ENCODE results near the gene KRT23. TPM values are rescaled to one million over a fixed set of nuclear protein-coding genes. Genes with fewer than 3 reads are reported as not detected.

The KRT23 gene
- not detected in 2 replicates for polyA plus RNA-seq (2014; cell fraction: cytosol; rRNA removed)
- polyA plus RNA-seq (2014; cell fraction: nucleus; rRNA removed): not detected in 2 replicates

GRCh38 chr17:40937384-40937819 lies at the start of gene KRT23:
Gene KRT23, minus strand, starts transcription at chr17:40937646. Its CDS starts 1,043 bp downstream, at chr17:40936603.
- no peak for DNase-seq (ENCODE audit: low spot score)

- no peak for DNase-seq (ENCODE audit: low spot score)
Observed at GRCh38 chr17:40986920-40987319, 49.5 kb upstream of the KRT23 start.

- no peak for DNase-seq (ENCODE audit: low spot score)
Observed at GRCh38 chr17:40984226-40984625, 46.8 kb upstream of the KRT23 start, which contains the start of gene KRT40. Gene KRT40, minus strand, starts transcription at chr17:40984326. Its CDS starts 53 bp downstream, at chr17:40984273.

GRCh38 chr17:40981115-40981514 lies 43.7 kb upstream of the KRT23 start:
- no peak for DNase-seq (ENCODE audit: low spot score)

- DNase-seq (ENCODE audit: low spot score): peak; percentile 12
Observed at GRCh38 chr17:40980596-40980995, 43.1 kb upstream of the KRT23 start.

- no peak for DNase-seq (ENCODE audit: low spot score)
Observed at GRCh38 chr17:40980117-40980516, 42.7 kb upstream of the KRT23 start.

- no peak for DNase-seq (ENCODE audit: low spot score)
Observed at GRCh38 chr17:40978575-40979151, 41.2 kb upstream of the KRT23 start.

GRCh38 chr17:40975516-40975915 lies 38.1 kb upstream of the KRT23 start:
- DNase-seq (ENCODE audit: low spot score): no peak

- DNase-seq (ENCODE audit: low spot score): no peak
Observed at GRCh38 chr17:40974366-40974765, 36.9 kb upstream of the KRT23 start.

GRCh38 chr17:40967582-40967981 lies 30.1 kb upstream of the KRT23 start:
- DNase-seq (ENCODE audit: low spot score): no peak

- no peak for DNase-seq (ENCODE audit: low spot score)
Observed at GRCh38 chr17:40966848-40967247, 29.4 kb upstream of the KRT23 start, which contains the start of gene KRT39. Gene KRT39, minus strand, starts transcription at chr17:40966948. Its CDS starts 92 bp downstream, at chr17:40966856.

- no peak for DNase-seq (ENCODE audit: low spot score)
Observed at GRCh38 chr17:40963838-40964237, 26.4 kb upstream of the KRT23 start.

GRCh38 chr17:40962059-40962561 lies 24.7 kb upstream of the KRT23 start:
- no peak for DNase-seq (ENCODE audit: low spot score)

- no peak for DNase-seq (ENCODE audit: low spot score)
Observed at GRCh38 chr17:40961591-40961990, 24.1 kb upstream of the KRT23 start.

GRCh38 chr17:40960144-40960543 lies 22.7 kb upstream of the KRT23 start:
- DNase-seq (ENCODE audit: low spot score): no peak

GRCh38 chr17:40958086-40958953 lies 20.9 kb upstream of the KRT23 start:
- no peak for DNase-seq (ENCODE audit: low spot score)

GRCh38 chr17:40956401-40957254 lies 19.2 kb upstream of the KRT23 start:
- no peak for DNase-seq (ENCODE audit: low spot score)

GRCh38 chr17:40953881-40954280 lies 16.4 kb upstream of the KRT23 start:
- DNase-seq (ENCODE audit: low spot score): no peak

GRCh38 chr17:40952661-40953060 lies 15.2 kb upstream of the KRT23 start:
- DNase-seq (ENCODE audit: low spot score): no peak

GRCh38 chr17:40952154-40952553 lies 14.7 kb upstream of the KRT23 start:
- DNase-seq (ENCODE audit: low spot score): no peak

- DNase-seq (ENCODE audit: low spot score): no peak
Observed at GRCh38 chr17:40951011-40951622, 13.7 kb upstream of the KRT23 start.

Data from SK-N-DZ (cell line).